RWPE2 (cell line): Measurements from ENCODE around the gene CHCHD6.

ENCODE experiments used
- ATAC-seq: fragments of 200-7000 bp; cut with Tn5 transposase; 3 replicates; pipeline ENCODE4 v1.9.1; 2021; ENCODE audit warnings: low read depth
- DNase-seq: peaks from one replicate; pipeline ENCODE4 v3.0.0-alpha.2; 2020; ENCODE audit warnings: low spot score
- H3K27ac ChIP-seq: fragments of 450-650 bp; 2 replicates; pipeline ENCODE4 v1.5.1; 2017; ENCODE audit warnings: mild to moderate bottlenecking; ENCODE audit not compliant: poor library complexity, severe bottlenecking
- H3K27me3 ChIP-seq: fragments of 250-450 bp; sonication (Bioruptor Pico); 2 replicates; pipeline ENCODE4 v1.5.1; 2021; ENCODE audit warnings: mild to moderate bottlenecking, moderate library complexity; ENCODE audit not compliant: insufficient read depth, poor library complexity, severe bottlenecking
- H3K36me3 ChIP-seq: fragments of 250-450 bp; sonication (Bioruptor Pico); 2 replicates; pipeline ENCODE4 v1.5.1; 2020; ENCODE audit warnings: low read depth, mild to moderate bottlenecking, moderate library complexity
- H3K4me1 ChIP-seq: fragments of 250-450 bp; sonication (Bioruptor Pico); 2 replicates; pipeline ENCODE4 v1.5.1; 2021; ENCODE audit warnings: mild to moderate bottlenecking, moderate library complexity; ENCODE audit not compliant: insufficient read depth, poor library complexity, severe bottlenecking
- H3K4me3 ChIP-seq: fragments of 250-450 bp; sonication (Bioruptor Pico); 2 replicates; pipeline ENCODE4 v1.5.1; 2021; ENCODE audit warnings: mild to moderate bottlenecking, moderate library complexity; ENCODE audit not compliant: severe bottlenecking
- H3K9me3 ChIP-seq: fragments of 250-450 bp; sonication (Bioruptor Pico); 2 replicates; pipeline ENCODE4 v1.5.1; 2021; ENCODE audit warnings: mild to moderate bottlenecking, moderate library complexity; ENCODE audit not compliant: severe bottlenecking
- CTCF ChIP-seq: fragments of 450-650 bp; IDR thresholded peaks from one replicate; pipeline ENCODE4 v1.5.1; 2017; ENCODE audit warnings: mild to moderate bottlenecking, moderate library complexity; ENCODE audit not compliant: poor library complexity, severe bottlenecking

Gene CHCHD6

GRCh38 chr3:126954141-126954842, 250.3 kb downstream of the CHCHD6 start:
- Histone ChIP-seq H3K4me3 (no peak overlapping the region), H3K9me3 (no peaks in the 10 kb centered on the region), H3K4me1 (peaks cover 10% of the 10 kb centered on the region), H3K36me3 (no peaks in the 10 kb centered on the region), H3K27me3 (no peaks in the 10 kb centered on the region), H3K27ac (no peak overlapping the region)
- no peak for TF ChIP-seq CTCF
- ATAC-seq (no peak), DNase-seq (peak; percentile 29)

GRCh38 chr3:126955004-126955790, 251.2 kb downstream of the CHCHD6 start:
- no peak overlapping the region for H3K4me3 ChIP-seq
- TF ChIP-seq CTCF = no peak
- ATAC-seq = no peak
- no peaks in the 10 kb centered on the region for H3K9me3 ChIP-seq
- no peaks in the 10 kb centered on the region for H3K36me3 ChIP-seq
- H3K27me3 ChIP-seq = no peaks in the 10 kb centered on the region
- H3K27ac ChIP-seq = no peak overlapping the region
- DNase-seq = peak; percentile 16
- H3K4me1 ChIP-seq = peaks cover 15% of the 10 kb centered on the region

- no peaks in the 10 kb centered on the region for H3K27me3 ChIP-seq
- H3K4me1 ChIP-seq = peaks cover 26% of the 10 kb centered on the region
- DNase-seq (peak; percentile 36), ATAC-seq (no peak)
- H3K4me3 ChIP-seq = no peak overlapping the region
- no peak overlapping the region for H3K27ac ChIP-seq
- no peaks in the 10 kb centered on the region for H3K36me3 ChIP-seq
- no peak for TF ChIP-seq CTCF
- H3K9me3 ChIP-seq = no peaks in the 10 kb centered on the region
These were observed 252.3 kb downstream of the CHCHD6 start for GRCh38 chr3:126956361-126956760.

GRCh38 chr3:126956866-126957650, 253.0 kb downstream of the CHCHD6 start:
- H3K9me3 ChIP-seq = no peaks in the 10 kb centered on the region
- H3K4me3 ChIP-seq = no peak overlapping the region
- DNase-seq (peak; percentile 79), ATAC-seq (peak; percentile 50)
- H3K27me3 ChIP-seq = no peaks in the 10 kb centered on the region
- peak; percentile 15 for TF ChIP-seq CTCF
- H3K36me3 ChIP-seq = no peaks in the 10 kb centered on the region
- no peak overlapping the region for H3K27ac ChIP-seq
- H3K4me1 ChIP-seq = peaks cover 29% of the 10 kb centered on the region
